Measurements from ENCODE around the gene OPCML.

The OPCML gene

GRCh38 chr11:132948252-132948651 lies 584.0 kb downstream of the OPCML start:
- no peak for TF ChIP-seq CTCF (IDR thresholded peaks at IDR 0.05; ENCODE audit: insufficient read depth, low read length, missing control alignments)
- POLR2A ChIA-PET: no interaction called here
- no peak for DNase-seq (ENCODE audit: low read depth, low spot score)
- CTCF ChIA-PET: interaction anchor here (6.0 kb wide), 1 partner anchor 8 kb away, joined by 50 read pairs; no protein-coding TSS in a partner anchor
- no peak overlapping the region for H3K4me3 ChIP-seq (ENCODE audit: low read depth, low read length)

GRCh38 chr11:132944569-132944944 lies 587.7 kb downstream of the OPCML start:
- TF ChIP-seq CTCF (IDR thresholded peaks at IDR 0.05; ENCODE audit: insufficient read depth, low read length, missing control alignments): no peak
- POLR2A ChIA-PET: interaction anchor here (1.3 kb wide), 1 partner anchor 120 kb away, joined by 4 read pairs; no protein-coding TSS in a partner anchor
- CTCF ChIA-PET: interaction anchor here (0.8 to 3.0 kb wide), 6 partner anchors 23 to 480 kb away, joined by 3 to 7 read pairs (median 6); no protein-coding TSS in a partner anchor
- no peak for DNase-seq (ENCODE audit: low read depth, low spot score)
- peak overlapping the region; percentile 66; the same call in 1 of the 2 replicates for H3K4me3 ChIP-seq (ENCODE audit: low read depth, low read length)

GRCh38 chr11:132943706-132944568 lies 588.4 kb downstream of the OPCML start:
- no peak for DNase-seq (ENCODE audit: low read depth, low spot score)
- peak; percentile 36 for TF ChIP-seq CTCF (IDR thresholded peaks at IDR 0.05; ENCODE audit: insufficient read depth, low read length, missing control alignments)
- peak overlapping the region; percentile 66 for H3K4me3 ChIP-seq (ENCODE audit: low read depth, low read length)
- POLR2A ChIA-PET: interaction anchor here (0.6 to 1.3 kb wide), 3 partner anchors 69 to 120 kb away, joined by 3 to 5 read pairs (median 4); no protein-coding TSS in a partner anchor
- CTCF ChIA-PET: interaction anchor here (1.0 to 3.0 kb wide), 16 partner anchors 9 to 665 kb away, joined by 3 to 7 read pairs (median 4); no protein-coding TSS in a partner anchor

- TF ChIP-seq CTCF (IDR thresholded peaks at IDR 0.05; ENCODE audit: insufficient read depth, low read length, missing control alignments): no peak
- POLR2A ChIA-PET: interaction anchor here (0.9 to 1.3 kb wide), 3 partner anchors 69 to 367 kb away, joined by 4 to 5 read pairs (median 4); no protein-coding TSS in a partner anchor
- H3K4me3 ChIP-seq (ENCODE audit: low read depth, low read length): peak overlapping the region; percentile 66
- no peak for DNase-seq (ENCODE audit: low read depth, low spot score)
- CTCF ChIA-PET: interaction anchor here (1.0 to 3.6 kb wide), 15 partner anchors 9 to 665 kb away, joined by 3 to 11 read pairs (median 4); no protein-coding TSS in a partner anchor
These were observed 589.0 kb downstream of the OPCML start for GRCh38 chr11:132943357-132943705.

- TF ChIP-seq CTCF (IDR thresholded peaks at IDR 0.05; ENCODE audit: insufficient read depth, low read length, missing control alignments): peak; percentile 19
- ChIA-PET CTCF (interaction anchor here (1.0 to 4.1 kb wide), 30 partner anchors 8 to 1075 kb away, joined by 3 to 52 read pairs (median 6); no protein-coding TSS in a partner anchor), POLR2A (interaction anchor here (0.9 to 1.3 kb wide), 2 partner anchors 68 to 366 kb away, joined by 4 to 5 read pairs; no protein-coding TSS in a partner anchor)
- DNase-seq (ENCODE audit: low read depth, low spot score): no peak
- H3K4me3 ChIP-seq (ENCODE audit: low read depth, low read length): peak overlapping the region; percentile 66
These were observed 589.5 kb downstream of the OPCML start for GRCh38 chr11:132942611-132943356.
